GM20000 (cell line): ENCODE data around the gene IGF1R.

Experiments used
- DNase-seq: peaks from one replicate; pipeline ENCODE4 v3.0.0; 2012; ENCODE audit warnings: low spot score
- CTCF ChIP-seq: IDR thresholded peaks from 2 replicates; pipeline ENCODE4 v1.5.1; 2012; ENCODE audit warnings: mild to moderate bottlenecking, control low read depth; ENCODE audit errors: extremely low read depth, missing control alignments

The IGF1R gene

GRCh38 chr15:98740963-98741362 lies 92.6 kb downstream of the IGF1R start:
- no peak for TF ChIP-seq CTCF
- no peak for DNase-seq

GRCh38 chr15:98743177-98743576 lies 94.8 kb downstream of the IGF1R start:
- no peak for DNase-seq
- no peak for TF ChIP-seq CTCF

- no peak for TF ChIP-seq CTCF
- DNase-seq = no peak
These were observed 96.2 kb downstream of the IGF1R start for GRCh38 chr15:98744506-98744905.

- TF ChIP-seq CTCF = no peak
- DNase-seq = no peak
These were observed 96.8 kb downstream of the IGF1R start for GRCh38 chr15:98745179-98745578.

- TF ChIP-seq CTCF = no peak
- no peak for DNase-seq
These were observed 97.5 kb downstream of the IGF1R start for GRCh38 chr15:98745650-98746374.

- no peak for DNase-seq
- TF ChIP-seq CTCF = no peak
These were observed 98.2 kb downstream of the IGF1R start for GRCh38 chr15:98746375-98747155.

- no peak for DNase-seq
- no peak for TF ChIP-seq CTCF
These were observed 103.4 kb downstream of the IGF1R start for GRCh38 chr15:98751767-98752166.
